Fibroblast of villous mesenchyme (primary cell): ENCODE measurements around the gene FGF4. TPM values are rescaled to one million over a fixed set of nuclear protein-coding genes. Genes with fewer than 3 reads are reported as not detected.

ENCODE experiments used
- DNase-seq: peaks from one replicate; pipeline ENCODE4 v3.0.0-alpha.2; 2010; ENCODE audit warnings: low read depth
- H3K4me3 ChIP-seq: 2 replicates; pipeline ENCODE4 v1.5.1; 2011; ENCODE audit warnings: low read depth, mild to moderate bottlenecking, low read length
- total RNA-seq: library from RNA; depleted of rRNA; stranded (reverse); fragments of >200 nt; gene quantifications from 2 replicates; pipeline ENCODE4 v1.2.3, GENCODE V29; 2012
- TF ChIP-seq, protein P1 (sequence below): IDR thresholded peaks from 2 replicates; pipeline ENCODE4 v1.5.1; 2012; ENCODE audit warnings: low read depth, mild to moderate bottlenecking, low read length; ENCODE audit not compliant: insufficient read depth

Gene FGF4
- total RNA-seq, 1 donor = not detected

DNA sequence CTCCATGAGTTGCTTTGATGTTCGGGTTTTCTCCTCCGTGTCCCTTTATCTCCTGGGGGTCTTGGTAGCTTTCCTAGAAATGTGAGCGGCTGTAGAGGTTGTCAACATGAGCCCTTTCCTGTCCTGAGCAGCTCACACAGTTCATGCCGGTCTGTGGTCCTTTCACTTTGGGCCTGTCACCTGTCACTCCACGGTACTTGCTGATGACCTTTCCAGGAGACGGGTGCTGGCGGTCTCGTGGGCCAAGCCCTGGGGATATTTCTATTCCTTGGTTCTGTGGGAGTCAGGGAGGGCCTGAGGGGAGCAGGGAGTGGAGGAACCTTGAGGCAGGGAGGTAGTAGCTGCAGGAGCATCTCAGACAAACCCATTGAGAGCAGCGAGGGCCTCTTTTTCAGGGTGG lies 20.9 kb upstream of the FGF4 start:
- DNase-seq = no peak
- TF ChIP-seq, protein P1, sequence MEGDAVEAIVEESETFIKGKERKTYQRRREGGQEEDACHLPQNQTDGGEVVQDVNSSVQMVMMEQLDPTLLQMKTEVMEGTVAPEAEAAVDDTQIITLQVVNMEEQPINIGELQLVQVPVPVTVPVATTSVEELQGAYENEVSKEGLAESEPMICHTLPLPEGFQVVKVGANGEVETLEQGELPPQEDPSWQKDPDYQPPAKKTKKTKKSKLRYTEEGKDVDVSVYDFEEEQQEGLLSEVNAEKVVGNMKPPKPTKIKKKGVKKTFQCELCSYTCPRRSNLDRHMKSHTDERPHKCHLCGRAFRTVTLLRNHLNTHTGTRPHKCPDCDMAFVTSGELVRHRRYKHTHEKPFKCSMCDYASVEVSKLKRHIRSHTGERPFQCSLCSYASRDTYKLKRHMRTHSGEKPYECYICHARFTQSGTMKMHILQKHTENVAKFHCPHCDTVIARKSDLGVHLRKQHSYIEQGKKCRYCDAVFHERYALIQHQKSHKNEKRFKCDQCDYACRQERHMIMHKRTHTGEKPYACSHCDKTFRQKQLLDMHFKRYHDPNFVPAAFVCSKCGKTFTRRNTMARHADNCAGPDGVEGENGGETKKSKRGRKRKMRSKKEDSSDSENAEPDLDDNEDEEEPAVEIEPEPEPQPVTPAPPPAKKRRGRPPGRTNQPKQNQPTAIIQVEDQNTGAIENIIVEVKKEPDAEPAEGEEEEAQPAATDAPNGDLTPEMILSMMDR = no peak
- H3K4me3 ChIP-seq = no peak overlapping the region

DNA sequence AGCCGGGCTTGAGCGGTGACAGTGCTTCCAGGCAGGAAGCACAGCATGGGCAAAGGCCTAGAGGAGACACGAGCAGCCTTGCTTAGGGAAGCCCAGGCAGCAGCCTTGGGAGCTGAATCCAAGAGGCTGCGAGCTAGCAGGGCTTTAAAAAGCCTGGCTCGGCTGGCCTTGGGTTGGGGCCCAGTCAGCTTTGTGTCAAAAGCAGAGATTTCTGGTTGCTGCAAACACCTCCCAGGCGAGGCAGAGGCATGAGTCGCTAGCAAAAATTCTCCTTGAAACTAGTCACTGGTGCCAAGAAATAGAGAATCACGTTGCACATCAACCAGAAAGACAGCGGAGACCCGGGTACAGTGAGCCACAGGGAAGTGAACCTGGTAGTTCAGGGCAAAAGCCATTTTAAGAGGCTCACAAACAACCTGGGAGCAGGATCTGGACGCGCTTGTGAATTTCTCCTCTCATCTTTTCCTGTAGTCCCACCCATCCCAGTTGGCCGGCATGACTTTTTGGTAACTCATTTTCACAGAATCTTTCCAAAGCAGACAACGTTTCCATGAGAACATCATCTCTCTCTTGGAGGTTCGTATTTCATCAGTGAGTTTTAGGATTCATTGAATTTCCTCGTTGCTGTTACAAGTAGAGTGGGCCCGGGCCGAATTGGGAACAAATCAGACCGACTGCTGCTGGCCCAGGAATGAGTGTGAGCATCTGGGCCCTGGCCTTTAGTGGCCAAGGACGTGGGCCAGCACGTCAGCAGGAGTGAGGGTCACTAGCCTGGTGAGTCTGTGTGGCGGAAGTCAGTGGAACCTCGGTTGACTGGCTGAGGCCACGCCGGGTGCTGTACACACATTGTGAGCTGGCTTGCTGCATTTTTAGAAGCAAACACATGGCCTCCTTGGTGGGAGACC lies 16.4 kb upstream of the FGF4 start:
- peak; percentile 8 for DNase-seq
- TF ChIP-seq, protein P1 = no peak

DNA sequence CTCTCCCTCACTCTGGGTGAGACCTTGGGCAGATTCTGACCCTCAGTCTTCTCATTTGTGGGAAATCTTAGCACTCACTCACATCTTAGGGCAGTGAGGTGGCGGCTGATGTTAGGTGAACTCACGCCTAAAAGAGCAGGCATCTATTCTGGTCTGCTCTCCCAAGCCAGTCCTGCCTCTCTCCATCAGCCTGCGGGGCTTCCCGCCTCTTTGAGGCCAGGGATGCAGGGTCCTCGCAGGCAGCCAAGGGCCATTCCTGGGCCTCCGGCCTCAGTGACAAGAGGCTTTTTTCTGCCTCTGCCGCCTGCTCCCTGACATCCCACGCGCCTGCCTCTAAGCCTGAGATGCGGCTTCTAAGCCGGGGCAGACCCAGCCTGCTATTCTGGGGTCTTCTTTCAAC lies 13.8 kb upstream of the FGF4 start:
- no peak for DNase-seq
- no peak overlapping the region for H3K4me3 ChIP-seq
- TF ChIP-seq, protein P1 = no peak

More for the DNA sequence above, 16.4 kb upstream of the FGF4 start:
- H3K4me3 ChIP-seq = no peak overlapping the region

DNA sequence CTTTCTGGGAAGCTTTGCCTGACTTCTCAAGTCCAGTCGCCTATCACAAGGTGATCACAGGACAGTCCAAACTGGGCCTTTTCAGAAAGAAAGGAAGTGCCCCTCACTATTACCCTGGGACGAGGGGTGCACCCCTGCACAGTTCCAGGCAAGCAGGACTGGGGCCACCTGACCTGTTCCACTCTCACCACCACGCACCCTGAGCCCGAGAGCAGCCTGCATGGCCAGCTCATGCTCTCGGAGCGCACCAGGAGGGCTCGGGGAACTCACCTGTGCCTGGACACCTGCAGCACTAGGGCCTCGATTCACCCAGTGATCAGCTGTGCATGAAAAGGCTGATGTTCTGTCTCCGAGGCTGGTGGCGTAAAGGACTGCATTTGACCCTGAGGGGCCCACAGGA lies 12.8 kb upstream of the FGF4 start:
- no peak overlapping the region for H3K4me3 ChIP-seq
- TF ChIP-seq, protein P1 = no peak
- no peak for DNase-seq

DNA sequence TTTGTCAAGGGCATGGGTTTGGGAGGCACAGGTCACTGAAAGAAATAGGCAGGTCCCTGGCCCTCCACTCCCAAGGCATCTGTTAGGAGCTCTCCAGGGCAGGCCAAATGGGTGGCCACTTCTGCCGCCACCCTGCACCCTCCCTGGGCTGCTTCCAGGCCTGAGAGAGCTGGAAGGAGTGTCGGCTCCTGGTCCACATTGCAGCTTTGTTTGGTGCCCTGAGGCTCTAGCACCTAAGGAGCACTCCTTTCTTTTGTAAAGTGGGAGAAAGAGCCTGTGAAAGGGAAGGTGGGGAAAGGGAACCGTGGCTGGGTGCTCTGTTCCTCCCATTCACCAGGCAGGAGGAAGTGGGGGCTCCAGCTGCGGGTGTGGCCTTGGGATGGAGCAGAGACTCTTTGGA lies 12.3 kb upstream of the FGF4 start:
- TF ChIP-seq, protein P1 = no peak
- DNase-seq = no peak
- no peak overlapping the region for H3K4me3 ChIP-seq

DNA sequence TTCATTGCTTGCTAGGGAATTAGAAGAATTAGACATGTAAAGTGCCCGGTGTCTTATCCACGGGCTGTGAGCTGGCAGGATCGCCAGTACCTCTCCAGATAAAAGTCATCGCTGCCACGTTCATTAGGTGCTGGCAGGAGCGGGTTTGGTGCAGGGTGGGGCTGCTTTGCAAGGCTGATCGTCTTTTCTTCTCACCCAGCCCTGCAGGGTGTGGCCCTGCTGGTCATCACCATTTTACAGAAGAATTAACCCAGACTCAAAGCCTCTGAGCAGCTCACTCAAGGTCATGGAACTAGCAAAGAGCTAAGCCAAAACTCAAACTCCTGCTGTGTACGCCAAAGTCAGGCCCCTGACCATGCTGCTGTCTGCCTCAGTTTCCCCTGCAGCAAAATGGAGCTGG lies 6.1 kb upstream of the FGF4 start:
- TF ChIP-seq, protein P1 = no peak
- H3K4me3 ChIP-seq = no peak overlapping the region
- DNase-seq = no peak
